Measurements from ENCODE around the gene PKP3. TPM values are rescaled to one million over a fixed set of nuclear protein-coding genes. Genes with fewer than 3 reads are reported as not detected.

The PKP3 gene
- total and polyA plus RNA-seq, 12 donors: 0.13 to 3.0 (median 0.72) TPM

DNA sequence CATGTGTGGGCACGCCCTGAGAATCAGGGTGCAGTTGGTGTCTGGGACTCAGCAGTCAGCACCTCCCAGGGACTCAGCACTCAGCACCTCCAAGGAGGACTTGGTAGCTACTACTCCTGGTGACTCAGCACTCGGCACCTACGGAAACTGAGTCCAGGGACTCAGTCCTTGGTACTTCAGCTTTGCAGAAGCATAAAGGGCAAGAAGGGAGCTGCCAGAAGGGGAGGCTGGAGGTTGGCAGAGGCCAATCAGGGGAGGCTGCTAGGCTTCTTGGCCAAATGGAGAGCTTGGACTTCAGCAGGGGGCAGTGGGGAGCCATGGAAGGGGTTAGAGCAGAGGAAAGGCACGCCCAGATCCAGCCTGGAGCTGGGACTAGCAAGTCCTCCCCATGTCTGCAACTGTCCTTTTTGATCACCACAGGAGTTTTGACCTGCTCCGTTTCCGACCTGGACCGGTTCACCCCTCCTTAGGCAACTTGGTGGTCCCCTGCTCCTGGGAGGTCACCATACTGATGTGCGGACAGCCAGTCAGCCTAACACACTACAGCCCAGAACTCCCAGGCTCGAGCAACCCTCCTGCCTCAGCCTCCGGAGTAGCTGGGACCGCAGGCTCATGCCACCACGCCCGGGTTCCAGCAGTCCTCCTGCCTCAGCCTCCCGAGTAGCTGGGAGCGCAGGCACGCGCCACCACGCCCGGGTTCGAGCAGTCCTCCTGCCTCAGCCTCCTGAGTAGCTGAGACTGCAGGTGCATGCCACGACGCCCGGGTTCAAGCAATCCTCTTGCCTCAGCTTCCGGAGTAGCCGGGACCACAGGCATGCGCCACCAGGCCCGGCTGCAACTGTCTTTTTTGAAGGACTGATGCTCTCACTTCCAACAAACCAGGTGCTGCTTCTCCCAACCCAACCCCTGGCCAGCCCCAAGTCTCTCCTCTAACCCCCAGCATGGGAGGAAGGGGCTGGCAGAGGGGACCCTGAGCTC, 46.3 kb downstream of the PKP3 start:
- WGBS, 2 donors: 88 to 89% methylated on average over 27 of the region's 27 CpGs
- peak in 5 of 9 donors; percentile 9 to 27 (median 15) for TF ChIP-seq CTCF (IDR thresholded peaks at IDR 0.05)
- peaks cover 4 to 55% (median 32%) of the 10 kb centered on the region in 7 donors for H3K27me3 ChIP-seq
- no peak for ATAC-seq
- H3K27ac ChIP-seq: no peak overlapping the region
- intact Hi-C loops (cut with DNase I): loop anchor here in 1 of 10 donors (10.0 kb wide), 1 partner anchor 76 kb away; the partner anchor contains the start of gene B4GALNT4
- peaks cover 0 to 13% (median 3%) of the 10 kb centered on the region in 9 donors for H3K4me1 ChIP-seq
- no peak for DNase-seq
- H3K36me3 ChIP-seq: no peaks in the 10 kb centered on the region
- H3K4me3 ChIP-seq: no peak overlapping the region
- no peaks in the 10 kb centered on the region for H3K9me3 ChIP-seq

- no peak for DNase-seq
- peak overlapping the region in 1 of 10 donors; percentile 46 for H3K4me3 ChIP-seq
- H3K9me3 ChIP-seq: no peaks in the 10 kb centered on the region
- H3K36me3 ChIP-seq: no peaks in the 10 kb centered on the region
- peaks cover 0 to 13% (median 3%) of the 10 kb centered on the region in 9 donors for H3K4me1 ChIP-seq
- ATAC-seq: no peak
- peaks cover 4 to 55% (median 32%) of the 10 kb centered on the region in 7 donors for H3K27me3 ChIP-seq
- WGBS, 2 donors: 57 to 62% methylated on average over 13 of the region's 13 CpGs
- TF ChIP-seq CTCF (IDR thresholded peaks at IDR 0.05): no peak
- H3K27ac ChIP-seq: no peak overlapping the region
- intact Hi-C loops (cut with DNase I): loop anchor here in 1 of 10 donors (10.0 kb wide), 1 partner anchor 76 kb away; the partner anchor contains the start of gene B4GALNT4
These were observed 47.0 kb downstream of the PKP3 start for GRCh38 chr11:441043-441417.

- no peak for TF ChIP-seq CTCF (IDR thresholded peaks at IDR 0.05)
- Histone ChIP-seq H3K36me3 (no peaks in the 10 kb centered on the region), H3K4me3 (peak within 1 kb of the TSS in 1 of 10 donors; percentile 46), H3K27me3 (peaks cover 4 to 55% (median 32%) of the 10 kb centered on the region in 7 donors), H3K9me3 (no peaks in the 10 kb centered on the region), H3K27ac (peak within 1 kb of the TSS in 1 of 10 donors; percentile 44), H3K4me1 (peaks cover 0 to 13% (median 3%) of the 10 kb centered on the region in 9 donors)
- intact Hi-C loops (cut with DNase I): loop anchor here in 1 of 10 donors (10.0 kb wide), 1 partner anchor 77 kb away; the partner anchor contains the start of gene B4GALNT4
- ATAC-seq: no peak
- 13% methylated on average over 31 to 35 of the region's 35 CpGs for WGBS, 2 donors
- no peak for DNase-seq
These were observed 47.6 kb downstream of the PKP3 start, which contains the start of gene ANO9 for GRCh38 chr11:441418-442274. TSS of gene ANO9 (minus strand) at chr11:442011. CDS start at chr11:441926, 85 bp downstream.

Data from heart right ventricle (tissue), 16 donors.